WERI-Rb-1 (cell line): ENCODE measurements around the gene PAQR9.

ENCODE experiments used
- DNase-seq: peaks from one replicate; pipeline ENCODE4 v3.0.0-alpha.2; 2020
- H3K27ac ChIP-seq: fragments of 250-450 bp; sonication (Bioruptor Pico); 2 replicates; pipeline ENCODE4 v1.5.1; 2020; ENCODE audit warnings: mild to moderate bottlenecking, moderate library complexity
- H3K27me3 ChIP-seq: fragments of 250-450 bp; sonication (Bioruptor Pico); 2 replicates; pipeline ENCODE4 v1.5.1; 2021; ENCODE audit warnings: mild to moderate bottlenecking, low read depth, moderate library complexity; ENCODE audit not compliant: insufficient read depth, severe bottlenecking
- H3K36me3 ChIP-seq: fragments of 250-450 bp; sonication (Bioruptor Pico); 2 replicates; pipeline ENCODE4 v1.5.1; 2020; ENCODE audit warnings: mild to moderate bottlenecking, moderate library complexity
- H3K4me3 ChIP-seq: 2 replicates; pipeline ENCODE4 v1.5.1; 2011; ENCODE audit warnings: low read depth, mild to moderate bottlenecking, control low read depth, low read length
- H3K9me3 ChIP-seq: fragments of 250-450 bp; sonication (Bioruptor Pico); 2 replicates; pipeline ENCODE4 v1.5.1; 2021; ENCODE audit warnings: mild to moderate bottlenecking, moderate library complexity; ENCODE audit not compliant: severe bottlenecking
- CTCF ChIP-seq: IDR thresholded peaks from 2 replicates; pipeline ENCODE4 v1.5.1; 2011; ENCODE audit warnings: low read depth, mild to moderate bottlenecking, control low read depth, inconsistent platforms, low read length

Gene PAQR9

DNA sequence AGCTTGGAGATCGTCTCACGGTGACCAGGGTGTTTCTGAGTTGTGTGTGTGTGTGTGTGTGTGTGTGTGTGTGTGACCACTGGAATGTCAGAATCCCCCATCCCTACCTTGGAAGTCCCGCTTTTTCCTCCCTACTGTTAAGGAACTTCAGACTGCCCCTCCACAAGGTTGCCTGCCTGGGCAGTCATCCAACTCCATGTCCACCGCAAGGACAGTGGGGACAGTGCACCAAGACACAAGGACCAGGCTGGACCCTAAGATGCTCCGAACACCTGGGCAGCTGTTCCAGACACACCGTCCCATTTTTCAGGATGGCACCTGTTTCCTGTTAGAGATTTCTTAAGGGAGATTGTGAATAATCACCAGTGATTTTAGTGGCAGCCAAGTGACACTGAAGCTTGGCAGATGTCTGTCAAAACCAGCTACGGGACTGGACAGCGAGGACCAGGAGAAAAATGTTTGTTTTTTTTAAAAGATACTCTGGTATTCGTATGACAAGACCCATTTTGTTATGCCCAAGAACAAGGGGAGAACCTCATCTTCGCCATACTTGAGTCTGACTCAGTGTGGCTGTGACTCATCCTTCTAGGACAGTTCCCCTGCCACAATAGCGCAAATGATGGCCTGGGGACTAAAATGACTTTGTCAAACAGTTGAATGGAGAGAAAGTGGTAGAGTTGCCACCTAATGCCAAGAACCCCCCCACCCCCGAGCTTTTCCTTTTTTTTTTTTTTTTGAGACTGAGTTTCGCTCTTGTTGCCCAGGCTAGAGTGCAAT is 15.5 kb downstream of the PAQR9 start:
- Histone ChIP-seq H3K4me3 (no peak overlapping the region), H3K27ac (no peak overlapping the region), H3K27me3 (no peaks in the 10 kb centered on the region), H3K36me3 (no peaks in the 10 kb centered on the region), H3K9me3 (no peaks in the 10 kb centered on the region)
- TF ChIP-seq CTCF, result no peak
- no peak for DNase-seq

GRCh38 chr3:142947352-142947751 is 16.1 kb downstream of the PAQR9 start:
- Histone ChIP-seq H3K27ac (no peak overlapping the region), H3K9me3 (no peaks in the 10 kb centered on the region), H3K27me3 (no peaks in the 10 kb centered on the region), H3K36me3 (no peaks in the 10 kb centered on the region), H3K4me3 (no peak overlapping the region)
- TF ChIP-seq CTCF, result no peak
- no peak for DNase-seq

DNA sequence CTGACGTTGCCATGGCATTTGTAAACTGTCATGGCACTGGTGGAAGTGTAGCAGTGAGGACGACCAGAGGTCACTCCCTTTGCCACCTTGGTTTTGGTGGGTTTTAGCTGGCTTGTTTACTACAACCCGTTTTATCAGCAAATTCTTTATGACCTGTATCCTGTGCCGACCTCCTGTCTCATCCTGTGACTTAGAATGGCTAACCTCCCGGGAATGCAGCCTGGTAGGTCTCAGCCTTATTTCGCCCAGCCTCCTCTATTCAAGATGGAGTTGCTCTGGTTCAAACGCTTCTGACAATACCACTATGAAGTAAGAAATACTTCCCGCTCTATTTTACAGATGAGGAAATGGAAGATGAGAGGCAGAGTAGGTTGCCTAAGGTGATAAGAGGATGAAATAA is 16.6 kb downstream of the PAQR9 start:
- DNase-seq, result no peak
- Histone ChIP-seq H3K27me3 (no peaks in the 10 kb centered on the region), H3K9me3 (no peaks in the 10 kb centered on the region), H3K4me3 (no peak overlapping the region), H3K27ac (no peak overlapping the region), H3K36me3 (no peaks in the 10 kb centered on the region)
- no peak for TF ChIP-seq CTCF

GRCh38 chr3:142945023-142945422 is 18.5 kb downstream of the PAQR9 start:
- Histone ChIP-seq H3K27me3 (no peaks in the 10 kb centered on the region), H3K9me3 (no peaks in the 10 kb centered on the region), H3K4me3 (no peak overlapping the region), H3K27ac (no peak overlapping the region), H3K36me3 (no peaks in the 10 kb centered on the region)
- no peak for DNase-seq
- no peak for TF ChIP-seq CTCF

DNA sequence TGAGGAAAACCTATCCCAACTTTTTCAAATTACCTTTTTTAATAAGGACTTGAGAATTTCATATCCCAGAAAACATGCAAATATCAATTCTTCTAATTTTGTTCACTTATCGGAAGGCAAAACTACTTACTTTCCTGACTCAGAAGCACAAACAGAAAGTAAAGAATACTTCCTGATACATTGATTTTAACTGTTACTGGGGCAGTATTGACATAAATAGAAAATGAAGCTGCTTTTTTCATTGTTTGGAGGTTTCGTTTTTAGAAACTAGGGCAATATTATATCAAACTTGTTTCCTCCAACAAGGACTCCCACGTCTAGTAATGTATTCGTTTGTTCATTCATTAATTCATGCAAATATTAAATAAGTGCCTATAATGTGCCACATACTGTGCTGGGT is 19.1 kb downstream of the PAQR9 start:
- no peak overlapping the region for H3K4me3 ChIP-seq
- DNase-seq, result no peak

More for the DNA sequence above, 19.1 kb downstream of the PAQR9 start:
- no peaks in the 10 kb centered on the region for H3K9me3 ChIP-seq
- no peaks in the 10 kb centered on the region for H3K27me3 ChIP-seq
- H3K36me3 ChIP-seq, result no peaks in the 10 kb centered on the region
- TF ChIP-seq CTCF, result no peak
- H3K27ac ChIP-seq, result no peak overlapping the region
